Osteoblast (primary cell): ENCODE measurements around the gene PFN1. TPM values are rescaled to one million over a fixed set of nuclear protein-coding genes. Genes with fewer than 3 reads are reported as not detected.

Experiments
- DNase-seq: peaks from one replicate; pipeline ENCODE4 v3.0.0; 2011; ENCODE audit warnings: low spot score, mixed read lengths; ENCODE audit not compliant: insufficient read length; ENCODE audit errors: missing footprints
- H2AFZ ChIP-seq: 2 replicates; pipeline ENCODE4 v1.6.0; 2011; ENCODE audit warnings: mild to moderate bottlenecking, low read length
- H3K27ac ChIP-seq: 2 replicates; pipeline ENCODE4 v1.5.1; 2011; ENCODE audit warnings: mild to moderate bottlenecking, low read depth, low read length, moderate library complexity
- H3K27me3 ChIP-seq: 2 replicates; pipeline ENCODE4 v1.6.0; 2012; ENCODE audit warnings: mild to moderate bottlenecking, control low read depth, inconsistent platforms, low read length, moderate library complexity; ENCODE audit not compliant: insufficient read depth
- H3K36me3 ChIP-seq: 2 replicates; pipeline ENCODE4 v1.5.1; 2011; ENCODE audit warnings: mild to moderate bottlenecking, low read length, control low read depth, moderate library complexity; ENCODE audit not compliant: insufficient read depth
- H3K4me1 ChIP-seq: 2 replicates; pipeline ENCODE4 v1.5.1; 2011; ENCODE audit warnings: mild to moderate bottlenecking, low read length, control low read depth, moderate library complexity; ENCODE audit not compliant: insufficient read depth
- H3K4me2 ChIP-seq: 2 replicates; pipeline ENCODE4 v1.6.0; 2011; ENCODE audit warnings: mild to moderate bottlenecking, low read length; ENCODE audit not compliant: insufficient read depth
- H3K4me3 ChIP-seq: fragments of 200-600 bp; sonication (generic); 3 replicates; pipeline ENCODE4 v1.5.1; 2012; ENCODE audit warnings: mild to moderate bottlenecking, low read length, inconsistent platforms; ENCODE audit not compliant: insufficient read depth
- H3K79me2 ChIP-seq: 2 replicates; pipeline ENCODE4 v1.6.0; 2012; ENCODE audit warnings: mild to moderate bottlenecking, low read length, control low read depth, inconsistent platforms; ENCODE audit not compliant: insufficient read depth
- H3K9me3 ChIP-seq: 2 replicates; pipeline ENCODE4 v1.5.1; 2011; ENCODE audit warnings: low read depth, low read length, control low read depth
- H4K20me1 ChIP-seq: 2 replicates; pipeline ENCODE4 v1.6.0; 2012; ENCODE audit warnings: mild to moderate bottlenecking, low read length, control low read depth; ENCODE audit not compliant: insufficient read depth
- total RNA-seq: library from RNA; depleted of rRNA; stranded (reverse); fragments of >200 nt; gene quantifications from 2 replicates; pipeline ENCODE4 v1.2.3, GENCODE V29; 2012
- TF ChIP-seq, protein P1 (sequence below): IDR thresholded peaks from 2 replicates; pipeline ENCODE4 v1.5.1; 2011; ENCODE audit warnings: mild to moderate bottlenecking, low read depth, low read length, moderate library complexity; ENCODE audit errors: extremely low read depth

The PFN1 gene
- total RNA-seq, 1 donor = 425 TPM

DNA sequence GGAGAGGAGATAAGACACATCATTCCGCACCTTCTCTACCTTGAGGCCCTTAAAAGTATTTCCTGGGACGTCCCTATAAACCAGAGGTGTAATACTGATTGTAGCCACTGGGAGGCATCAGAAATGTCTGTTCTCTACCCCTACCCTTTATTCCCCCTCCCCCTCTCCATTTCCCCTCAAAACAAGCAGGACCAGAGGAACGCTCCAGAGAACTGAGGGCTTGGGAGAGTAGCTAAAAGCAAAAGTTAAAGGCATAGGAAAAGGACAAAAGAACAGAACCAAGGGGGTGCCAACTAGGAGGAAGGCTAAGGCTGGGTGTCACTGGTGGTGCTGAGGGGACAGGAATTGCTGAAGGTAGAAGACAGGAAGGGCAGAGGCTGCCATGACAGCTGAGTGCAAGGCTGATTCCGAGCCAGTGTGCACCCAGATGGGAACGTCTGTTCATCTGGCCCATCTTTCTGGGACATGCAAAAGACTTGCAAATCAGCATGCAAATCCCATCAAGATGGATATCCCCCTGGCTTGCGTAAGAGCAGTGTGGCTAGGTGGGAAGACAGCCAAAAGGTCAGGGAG, 32.4 kb upstream of the PFN1 start:
- Histone ChIP-seq H2AFZ (no peak overlapping the region), H4K20me1 (peaks cover 5% of the 10 kb centered on the region), H3K27ac (no peak overlapping the region), H3K27me3 (no peaks in the 10 kb centered on the region), H3K4me1 (no peaks in the 10 kb centered on the region), H3K79me2 (no peaks in the 10 kb centered on the region), H3K4me3 (no peak overlapping the region), H3K36me3 (peaks cover 57% of the 10 kb centered on the region), H3K4me2 (no peak overlapping the region), H3K9me3 (no peaks in the 10 kb centered on the region)
- TF ChIP-seq, protein P1, sequence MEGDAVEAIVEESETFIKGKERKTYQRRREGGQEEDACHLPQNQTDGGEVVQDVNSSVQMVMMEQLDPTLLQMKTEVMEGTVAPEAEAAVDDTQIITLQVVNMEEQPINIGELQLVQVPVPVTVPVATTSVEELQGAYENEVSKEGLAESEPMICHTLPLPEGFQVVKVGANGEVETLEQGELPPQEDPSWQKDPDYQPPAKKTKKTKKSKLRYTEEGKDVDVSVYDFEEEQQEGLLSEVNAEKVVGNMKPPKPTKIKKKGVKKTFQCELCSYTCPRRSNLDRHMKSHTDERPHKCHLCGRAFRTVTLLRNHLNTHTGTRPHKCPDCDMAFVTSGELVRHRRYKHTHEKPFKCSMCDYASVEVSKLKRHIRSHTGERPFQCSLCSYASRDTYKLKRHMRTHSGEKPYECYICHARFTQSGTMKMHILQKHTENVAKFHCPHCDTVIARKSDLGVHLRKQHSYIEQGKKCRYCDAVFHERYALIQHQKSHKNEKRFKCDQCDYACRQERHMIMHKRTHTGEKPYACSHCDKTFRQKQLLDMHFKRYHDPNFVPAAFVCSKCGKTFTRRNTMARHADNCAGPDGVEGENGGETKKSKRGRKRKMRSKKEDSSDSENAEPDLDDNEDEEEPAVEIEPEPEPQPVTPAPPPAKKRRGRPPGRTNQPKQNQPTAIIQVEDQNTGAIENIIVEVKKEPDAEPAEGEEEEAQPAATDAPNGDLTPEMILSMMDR = peak; percentile 71
- DNase-seq = peak; percentile 86

DNA sequence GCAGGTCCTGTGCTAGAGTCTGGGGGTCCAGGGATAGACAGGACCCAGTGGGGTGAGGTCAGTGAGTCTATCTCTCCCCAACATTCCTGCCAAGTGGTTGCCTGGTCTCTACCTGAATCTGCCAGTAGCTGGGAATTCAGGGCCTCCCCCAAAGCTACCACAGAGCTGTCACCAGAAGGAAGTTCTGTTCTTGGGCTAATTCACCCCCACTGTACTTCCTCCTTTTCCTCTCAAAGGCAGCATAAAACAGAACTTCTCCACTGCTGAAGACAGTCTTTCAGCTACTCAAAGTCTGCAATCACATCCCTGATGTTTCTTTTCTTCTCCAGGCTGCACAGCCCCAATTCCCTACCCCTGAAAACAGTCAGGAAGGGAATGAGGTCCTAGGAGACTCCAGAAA, 30.4 kb upstream of the PFN1 start:
- TF ChIP-seq, protein P1 = no peak
- peaks cover 65% of the 10 kb centered on the region for H3K36me3 ChIP-seq
- no peaks in the 10 kb centered on the region for H3K27me3 ChIP-seq
- no peak overlapping the region for H3K4me2 ChIP-seq
- no peaks in the 10 kb centered on the region for H3K9me3 ChIP-seq
- H3K4me1 ChIP-seq = no peaks in the 10 kb centered on the region
- H2AFZ ChIP-seq = no peak overlapping the region
- DNase-seq = no peak
- H3K4me3 ChIP-seq = no peak overlapping the region
- H4K20me1 ChIP-seq = peaks cover 5% of the 10 kb centered on the region
- H3K27ac ChIP-seq = no peak overlapping the region
- no peaks in the 10 kb centered on the region for H3K79me2 ChIP-seq

DNA sequence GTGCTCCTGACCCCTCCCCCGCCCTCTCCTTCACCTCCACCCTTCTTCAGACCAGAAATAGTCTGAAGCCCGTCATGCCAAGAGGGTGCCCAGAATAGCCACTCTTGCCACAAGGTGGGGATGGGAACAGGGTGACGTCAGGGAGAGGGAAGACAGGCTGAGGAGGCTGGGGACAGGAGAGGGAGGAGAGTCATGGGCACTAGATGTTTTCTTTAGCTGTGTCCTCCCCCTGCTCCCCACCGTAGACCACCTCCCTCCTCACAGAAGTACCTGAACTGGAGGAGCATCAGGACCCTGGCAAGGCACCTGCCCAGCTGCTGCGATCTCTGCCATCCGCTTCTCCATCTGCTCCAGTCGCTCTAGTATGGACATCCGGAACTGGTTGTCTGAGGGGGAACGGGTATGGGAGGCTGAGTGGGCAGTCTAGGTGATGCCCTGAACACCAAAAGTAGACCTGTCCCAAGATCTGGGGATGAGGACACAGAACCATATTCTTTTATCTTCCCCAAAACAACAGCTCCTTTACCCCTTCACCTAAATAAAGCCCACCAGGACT, 25.9 kb upstream of the PFN1 start:
- Histone ChIP-seq H3K4me3 (no peak overlapping the region), H2AFZ (no peak overlapping the region), H3K9me3 (no peaks in the 10 kb centered on the region), H3K27me3 (no peaks in the 10 kb centered on the region), H3K4me2 (no peak overlapping the region), H3K27ac (no peak overlapping the region), H3K79me2 (peaks cover 6% of the 10 kb centered on the region), H3K4me1 (peaks cover 12% of the 10 kb centered on the region), H4K20me1 (no peaks in the 10 kb centered on the region), H3K36me3 (peaks cover 73% of the 10 kb centered on the region)
- no peak for DNase-seq
- TF ChIP-seq, protein P1 = no peak

DNA sequence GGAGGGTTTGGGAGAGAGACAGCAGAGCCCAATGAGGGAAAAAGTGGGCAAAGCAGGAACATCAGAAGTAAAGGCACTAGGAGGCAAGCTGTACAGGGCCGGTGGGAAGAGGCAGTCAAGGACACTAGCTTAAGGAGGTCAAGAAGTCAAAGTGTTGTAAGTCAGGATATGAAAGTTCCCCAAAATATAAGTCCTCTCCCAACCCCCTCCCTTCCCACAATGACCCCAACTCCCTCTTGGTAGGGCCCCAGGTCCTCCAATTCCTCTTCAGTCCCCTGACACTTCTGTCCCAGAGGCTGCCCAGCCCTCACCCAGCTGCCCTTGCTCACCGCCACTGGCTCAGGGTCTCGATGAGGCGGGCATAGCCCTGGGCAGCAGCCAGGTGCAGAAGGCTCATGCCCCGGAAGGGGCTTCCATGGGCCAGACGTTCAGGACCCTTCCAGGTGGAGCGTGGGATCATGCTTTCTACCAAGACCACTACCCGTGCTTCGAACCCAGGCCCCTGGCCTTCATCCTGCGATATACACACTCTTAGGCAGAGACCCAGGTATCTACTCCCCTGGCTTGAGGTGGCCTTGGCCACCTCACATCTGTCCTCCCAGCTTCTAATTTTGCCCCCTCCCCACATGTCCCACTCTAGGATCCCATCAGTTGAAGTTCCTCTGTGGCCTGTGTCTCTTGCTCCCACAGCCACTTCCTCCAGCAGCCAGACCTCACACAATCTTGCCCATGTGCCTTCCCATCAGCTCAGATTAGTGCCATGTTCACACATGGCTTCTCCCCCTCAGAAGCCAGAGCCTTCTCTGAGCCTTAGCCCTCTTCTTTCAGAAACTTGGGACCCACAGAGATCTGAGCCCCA, 25.2 kb upstream of the PFN1 start:
- no peak overlapping the region for H3K4me2 ChIP-seq
- peaks cover 67% of the 10 kb centered on the region for H3K36me3 ChIP-seq
- H3K27ac ChIP-seq = no peak overlapping the region
- H3K79me2 ChIP-seq = peaks cover 9% of the 10 kb centered on the region
- H2AFZ ChIP-seq = no peak overlapping the region
- no peaks in the 10 kb centered on the region for H3K27me3 ChIP-seq
- H3K4me3 ChIP-seq = no peak overlapping the region
- TF ChIP-seq, protein P1 = no peak
- H4K20me1 ChIP-seq = no peaks in the 10 kb centered on the region
- H3K9me3 ChIP-seq = no peaks in the 10 kb centered on the region
- peaks cover 19% of the 10 kb centered on the region for H3K4me1 ChIP-seq
- DNase-seq = no peak
